GM19452 (cell line): ENCODE results near the gene BRI3.
A peak's percentile ranks its signal among the peaks of the same experiment; 100 is the strongest.
"Not testable (repeated sequence)": the region's sequence is repeated elsewhere in the genome, so short reads cannot be mapped to it uniquely, and the experiment has no call there.

Experiments used
- ATAC-seq: cut with Tn5 transposase; IDR thresholded peaks from one replicate; pipeline ENCODE4 v1.9.1; 2021; ENCODE audit not compliant: unreplicated experiment

The BRI3 gene

GRCh38 chr7:98303906-98304305 is 22.4 kb downstream of the BRI3 start:
- ATAC-seq, result no peak

GRCh38 chr7:98305951-98306535 is 24.6 kb downstream of the BRI3 start:
- ATAC-seq, result no peak

GRCh38 chr7:98307971-98308466 is 26.5 kb downstream of the BRI3 start:
- ATAC-seq, result no peak

GRCh38 chr7:98309566-98309965 is 28.1 kb downstream of the BRI3 start:
- no peak for ATAC-seq

- no peak for ATAC-seq
Observed at GRCh38 chr7:98312201-98312600, 30.7 kb downstream of the BRI3 start.

GRCh38 chr7:98314469-98314868 is 33.0 kb downstream of the BRI3 start:
- peak; percentile 54 for ATAC-seq

- no peak for ATAC-seq
Observed at GRCh38 chr7:98315318-98315993, 34.0 kb downstream of the BRI3 start.

GRCh38 chr7:98315994-98316527 is 34.6 kb downstream of the BRI3 start:
- not testable (repeated sequence) for ATAC-seq

- no peak for ATAC-seq
Observed at GRCh38 chr7:98317366-98318040, 36.0 kb downstream of the BRI3 start.

- no peak for ATAC-seq
Observed at GRCh38 chr7:98319176-98319575, 37.7 kb downstream of the BRI3 start.

GRCh38 chr7:98321301-98321700 is 39.8 kb downstream of the BRI3 start:
- no peak for ATAC-seq

- ATAC-seq, result no peak
Observed at GRCh38 chr7:98322331-98323270, 41.1 kb downstream of the BRI3 start.

GRCh38 chr7:98323597-98324322 is 42.3 kb downstream of the BRI3 start:
- ATAC-seq, result no peak

- ATAC-seq, result no peak
Observed at GRCh38 chr7:98324782-98325181, 43.3 kb downstream of the BRI3 start.

GRCh38 chr7:98329100-98329790 is 47.8 kb downstream of the BRI3 start:
- no peak for ATAC-seq

GRCh38 chr7:98329791-98330373 is 48.4 kb downstream of the BRI3 start:
- no peak for ATAC-seq

- no peak for ATAC-seq
Observed at GRCh38 chr7:98330926-98331529, 49.5 kb downstream of the BRI3 start.

- ATAC-seq, result no peak
Observed at GRCh38 chr7:98334081-98334480, 52.6 kb downstream of the BRI3 start.
